Caki2 (cell line): ENCODE data around the gene STRA8. TPM values are rescaled to one million over a fixed set of nuclear protein-coding genes. Genes with fewer than 3 reads are reported as not detected.

ENCODE experiments used
- DNase-seq: peaks from one replicate; pipeline ENCODE4 v3.0.0-alpha.2; 2015; ENCODE audit warnings: low read depth
- in situ Hi-C: cut with HindIII; loops from 2 replicates; pipeline ENCODE4 v1.10.0; 2016; ENCODE audit warnings: low sequenced_read_pairs, low pct_unique_long_range_greater_than_20kb, mixed read lengths
- total RNA-seq: library from RNA; depleted of rRNA; stranded (reverse); fragments of >200 nt; shearing (Covaris generic); gene quantifications from 2 replicates; pipeline ENCODE4 v1.2.3, GENCODE V29; 2014; ENCODE audit warnings: low replicate concordance

The STRA8 gene
- total RNA-seq, 1 experiment from 2014 or later: not detected

DNA sequence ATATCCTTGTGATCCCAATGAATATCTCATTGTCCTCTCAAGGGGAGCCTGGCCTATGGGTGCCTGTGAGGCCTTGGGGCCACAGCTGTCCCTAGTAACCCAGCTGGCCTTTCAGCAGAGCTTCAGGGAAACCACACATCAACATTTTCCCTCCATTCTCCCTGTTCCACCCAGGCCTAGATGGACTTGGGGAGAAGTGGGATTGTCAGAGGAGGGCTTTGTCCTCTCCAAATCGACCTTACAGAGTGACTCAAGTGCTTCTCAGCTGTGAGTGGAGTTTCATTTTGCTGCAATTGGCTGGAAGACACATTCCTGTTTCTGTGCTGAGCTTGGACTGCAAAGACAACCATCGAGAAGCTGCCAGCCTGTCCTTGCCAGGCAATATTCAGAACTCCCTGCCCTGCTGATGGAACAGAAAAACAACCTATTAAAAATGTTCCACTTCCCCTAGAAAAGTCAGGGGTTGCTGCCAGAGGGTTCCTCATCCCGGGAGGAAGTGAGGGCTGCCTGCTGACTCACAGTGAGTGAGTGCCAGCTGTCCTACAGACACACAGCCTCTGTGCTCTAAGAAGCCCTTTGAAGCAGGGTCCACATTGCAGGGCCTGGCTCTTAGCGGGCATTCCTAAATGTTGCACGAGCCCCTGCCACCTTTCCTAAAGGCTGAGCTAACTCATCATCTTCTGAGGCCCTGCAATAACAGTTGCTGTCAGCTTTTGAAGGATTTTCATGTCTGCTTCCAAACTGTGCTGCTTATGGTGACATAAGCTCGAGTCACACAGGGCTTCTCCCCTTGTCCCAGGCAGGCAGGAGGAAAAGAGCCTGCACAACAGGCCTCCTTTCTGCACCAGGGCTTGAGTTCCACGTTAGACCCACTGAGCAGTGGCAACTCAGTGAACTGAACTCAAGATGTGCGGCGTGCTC is 20.5 kb downstream of the STRA8 start:
- in situ Hi-C loops: no loop called here

DNA sequence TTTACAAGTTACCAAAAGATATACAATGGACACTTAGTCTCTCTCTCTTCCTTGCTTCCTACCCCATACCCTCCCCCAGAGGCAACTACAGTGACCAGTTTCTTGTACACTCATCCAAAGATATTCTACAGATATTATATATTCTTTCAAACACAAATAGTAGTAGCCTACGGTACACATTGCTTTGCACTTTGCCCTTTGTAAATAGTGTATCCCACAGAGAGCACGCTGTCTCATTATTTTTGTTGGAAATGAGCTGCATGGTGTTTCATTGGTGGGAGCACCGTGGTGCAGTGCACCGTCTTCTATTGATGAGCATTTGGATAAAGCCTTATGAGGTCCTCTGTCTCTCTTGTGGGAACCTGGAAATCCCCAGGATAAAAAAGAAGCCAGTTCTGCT is 24.2 kb downstream of the STRA8 start:
- DNase-seq: no peak
- in situ Hi-C loops: no loop called here

More for the DNA sequence above, 20.5 kb downstream of the STRA8 start:
- DNase-seq: peak; percentile 56

DNA sequence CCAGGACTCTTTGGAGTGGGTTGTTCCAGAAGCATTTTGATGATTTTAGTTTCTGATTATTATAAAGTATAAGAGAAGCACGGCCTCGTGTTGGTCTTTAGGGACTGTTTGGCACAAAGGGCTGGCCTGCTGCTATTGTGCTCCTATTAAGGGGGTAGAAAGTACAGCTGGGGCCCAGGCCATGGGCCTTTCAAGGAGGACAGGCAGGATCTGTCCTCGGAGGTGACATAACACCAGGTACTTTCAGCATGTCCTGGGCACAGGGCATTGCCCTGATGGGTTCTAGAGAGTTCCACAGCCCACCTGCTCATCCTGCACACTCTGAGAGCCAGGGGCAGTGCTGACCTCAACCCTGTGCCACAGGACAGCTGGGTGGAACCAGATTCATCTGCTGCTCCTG is 24.9 kb downstream of the STRA8 start:
- in situ Hi-C loops: no loop called here
- DNase-seq: no peak

- in situ Hi-C loops: no loop called here
- no peak for DNase-seq
Measured at GRCh38 chr7:135259702-135260101, 26.1 kb downstream of the STRA8 start.

GRCh38 chr7:135260470-135260869 is 26.8 kb downstream of the STRA8 start:
- no peak for DNase-seq
- in situ Hi-C loops: no loop called here

- DNase-seq: no peak
- in situ Hi-C loops: no loop called here
Measured at GRCh38 chr7:135260930-135261721, 27.5 kb downstream of the STRA8 start.

- in situ Hi-C loops: no loop called here
- no peak for DNase-seq
Measured at GRCh38 chr7:135262623-135263320, 29.1 kb downstream of the STRA8 start.

- in situ Hi-C loops: no loop called here
Measured at GRCh38 chr7:135263321-135263970, 29.8 kb downstream of the STRA8 start.

DNA sequence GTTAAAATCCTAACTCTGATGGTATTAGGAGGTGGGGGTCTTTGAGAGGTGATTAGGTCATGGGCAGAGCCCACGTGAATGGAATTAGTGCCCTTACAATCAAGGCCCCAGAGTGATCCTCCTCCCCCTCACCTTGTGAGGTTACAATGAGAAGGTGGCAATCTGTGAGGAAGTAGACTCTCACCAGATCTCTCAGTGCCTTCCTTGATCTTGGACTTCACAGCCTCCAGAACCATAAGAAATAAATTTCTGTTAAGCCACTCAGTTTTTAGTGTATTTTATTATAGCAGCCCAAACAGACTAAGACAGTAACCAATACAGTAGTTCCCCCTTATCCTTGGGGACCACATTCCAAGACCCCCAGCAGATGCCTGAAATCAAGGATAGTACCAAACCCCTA is 32.0 kb downstream of the STRA8 start:
- DNase-seq: no peak
- in situ Hi-C loops: no loop called here

More at GRCh38 chr7:135263321-135263970, 29.8 kb downstream of the STRA8 start:
- no peak for DNase-seq

- no peak for DNase-seq
- in situ Hi-C loops: no loop called here
Measured at GRCh38 chr7:135269921-135270320, 36.3 kb downstream of the STRA8 start.

DNA sequence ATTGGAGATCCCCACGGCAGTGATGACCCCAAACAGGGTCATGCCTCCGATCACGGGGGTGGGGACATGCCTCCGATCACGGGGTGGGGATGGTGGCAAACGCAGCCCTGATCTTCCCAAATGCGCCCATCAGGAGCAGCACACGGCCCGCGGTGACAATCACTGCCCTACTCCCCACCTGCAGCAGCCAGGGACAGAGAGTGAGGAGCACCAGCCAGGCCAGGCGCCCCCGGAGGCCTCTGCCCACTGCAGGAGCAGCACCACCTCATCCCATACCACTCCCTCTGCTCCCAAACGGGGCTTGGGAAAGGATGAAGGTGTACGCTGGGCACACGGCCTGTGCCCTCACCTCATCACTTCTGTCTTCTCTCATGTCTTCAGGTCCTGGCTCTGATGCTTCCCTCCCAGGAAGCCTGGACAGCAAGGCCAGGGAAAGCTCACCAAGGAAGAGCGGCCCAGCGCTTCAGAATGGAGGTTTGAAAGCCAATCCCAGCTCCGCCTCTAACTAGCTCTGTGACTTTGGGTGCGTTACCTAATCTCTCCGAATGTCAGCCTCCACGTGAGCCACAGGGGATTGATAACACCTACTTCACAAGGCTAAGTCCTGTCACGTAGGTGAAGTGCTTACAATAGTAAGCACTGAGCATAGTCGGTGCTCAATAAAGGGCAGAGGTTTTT is 37.1 kb downstream of the STRA8 start:
- in situ Hi-C loops: no loop called here
- no peak for DNase-seq

GRCh38 chr7:135271255-135271615 is 37.6 kb downstream of the STRA8 start:
- no peak for DNase-seq
- in situ Hi-C loops: no loop called here

DNA sequence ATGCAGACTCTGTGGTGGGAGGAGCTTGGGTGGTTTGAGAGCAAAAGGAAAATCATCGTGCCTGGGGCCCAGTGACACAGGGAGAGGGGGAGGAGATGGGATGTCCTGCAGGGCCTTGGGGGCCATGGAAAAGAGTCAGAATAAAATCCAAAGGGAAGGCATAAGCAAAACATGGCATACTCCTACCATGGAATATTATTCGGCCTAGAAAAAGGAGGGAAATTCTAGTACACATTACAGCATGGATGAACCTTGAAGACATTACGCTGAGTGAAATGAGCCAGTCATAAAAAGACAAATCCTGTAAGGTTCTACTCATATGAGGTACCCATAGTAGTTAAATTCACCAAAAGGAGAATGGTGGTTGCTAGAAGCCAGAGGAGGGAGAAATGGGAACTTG is 38.7 kb downstream of the STRA8 start:
- in situ Hi-C loops: no loop called here

GRCh38 chr7:135273581-135273980 is 39.9 kb downstream of the STRA8 start:
- no peak for DNase-seq
- in situ Hi-C loops: no loop called here

More for the DNA sequence above, 38.7 kb downstream of the STRA8 start:
- no peak for DNase-seq

- in situ Hi-C loops: no loop called here
- peak; percentile 41 for DNase-seq
Measured at GRCh38 chr7:135274495-135275268, 41.0 kb downstream of the STRA8 start.

- in situ Hi-C loops: no loop called here
- DNase-seq: no peak
Measured at GRCh38 chr7:135275971-135276580, 42.4 kb downstream of the STRA8 start.

GRCh38 chr7:135277161-135277560 is 43.5 kb downstream of the STRA8 start:
- DNase-seq: no peak
- in situ Hi-C loops: no loop called here
